WTC11 (cell line): ENCODE data around the gene MED19. TPM values are rescaled to one million over a fixed set of nuclear protein-coding genes. Genes with fewer than 3 reads are reported as not detected.

Experiments used
- ATAC-seq: fragments of 200-7000 bp; cut with Tn5 transposase; 2 replicates; pipeline ENCODE4 v1.10.0; 2021; ENCODE audit warnings: mild to moderate bottlenecking, moderate library complexity
- CTCF ChIA-PET: fragments of 300-600 bp; sonication (Branson Sonifier 250); formaldehyde crosslinking; loops from one replicate; lab custom pipeline; 2021; ENCODE audit warnings: antibody characterized with exemption; lab: Charles Lee
- POLR2A ChIA-PET: fragments of 350-600 bp; sonication (Branson Sonifier 250); formaldehyde crosslinking; loops from one replicate; lab custom pipeline; 2021; ENCODE audit warnings: antibody characterized with exemption; lab: Charles Lee
- DNase-seq: peaks from one replicate; pipeline ENCODE4 v3.0.0; 2021; ENCODE audit warnings: low spot score
- H3K27ac Mint-ChIP-seq: 2 replicates; pipeline ENCODE4 v1.8.0; 2021; ENCODE audit warnings: mixed read lengths
- H3K27me3 Mint-ChIP-seq: 2 replicates; pipeline ENCODE4 v1.8.0; 2021; ENCODE audit warnings: low read depth, mild to moderate bottlenecking, moderate library complexity, mixed read lengths
- H3K36me3 Mint-ChIP-seq: 2 replicates; pipeline ENCODE4 v1.8.0; 2021; ENCODE audit warnings: mixed read lengths
- H3K4me1 Mint-ChIP-seq: 2 replicates; pipeline ENCODE4 v1.8.0; 2022; ENCODE audit warnings: mixed read lengths
- H3K4me3 Mint-ChIP-seq: 2 replicates; pipeline ENCODE4 v1.8.0; 2021; ENCODE audit warnings: mild to moderate bottlenecking, moderate library complexity, mixed read lengths
- H3K9me3 Mint-ChIP-seq: 2 replicates; pipeline ENCODE4 v1.8.0; 2021; ENCODE audit warnings: mixed read lengths
- ATF1 ChIP-seq: sonication (generic); formaldehyde crosslinking; IDR thresholded peaks from 2 replicates; pipeline ENCODE4 v1.8.1; 2023; ENCODE audit warnings: mild to moderate bottlenecking, moderate library complexity, missing genetic modification reagents
- CBFB ChIP-seq: sonication (generic); formaldehyde crosslinking; IDR thresholded peaks from 2 replicates; pipeline ENCODE4 v1.8.1; 2022; ENCODE audit warnings: mild to moderate bottlenecking, low read depth, missing genetic modification reagents
- NR2C2 ChIP-seq: sonication (generic); formaldehyde crosslinking; IDR thresholded peaks from 2 replicates; pipeline ENCODE4 v1.8.0; 2022; ENCODE audit warnings: mild to moderate bottlenecking, missing genetic modification reagents
- SMAD3 ChIP-seq: sonication (generic); formaldehyde crosslinking; IDR thresholded peaks from 2 replicates; pipeline ENCODE4 v1.8.0; 2022; ENCODE audit warnings: missing genetic modification reagents, mild to moderate bottlenecking, borderline replicate concordance
- SP1 ChIP-seq: sonication (generic); formaldehyde crosslinking; conservative IDR thresholded peaks from 2 replicates; pipeline ENCODE4 v1.8.1; 2022; ENCODE audit warnings: missing genetic modification reagents
- TP53 ChIP-seq: sonication (generic); formaldehyde crosslinking; IDR thresholded peaks from 2 replicates; pipeline ENCODE4 v1.8.1; 2023; ENCODE audit warnings: mild to moderate bottlenecking, missing genetic modification reagents
- ZNF121 ChIP-seq: sonication (generic); formaldehyde crosslinking; IDR thresholded peaks from 2 replicates; pipeline ENCODE4 v1.8.0; 2023; ENCODE audit warnings: missing genetic modification reagents
- ZNF219 ChIP-seq: sonication (generic); formaldehyde crosslinking; IDR thresholded peaks from 2 replicates; pipeline ENCODE4 v1.8.0; 2023; ENCODE audit warnings: missing genetic modification reagents, mild to moderate bottlenecking, borderline replicate concordance
- ZNF317 ChIP-seq: sonication (generic); formaldehyde crosslinking; IDR thresholded peaks from 2 replicates; pipeline ENCODE4 v1.8.1; 2023; ENCODE audit warnings: low read depth, mild to moderate bottlenecking, moderate library complexity, missing genetic modification reagents, borderline replicate concordance
- total RNA-seq: library from RNA; stranded (reverse); gene quantifications from 3 replicates; pipeline ENCODE4 v1.2.3, GENCODE V29; 2021
- TF ChIP-seq, protein P1 (sequence below): sonication (generic); formaldehyde crosslinking; IDR thresholded peaks from 2 replicates; pipeline ENCODE4 v1.8.0; 2023; ENCODE audit warnings: mild to moderate bottlenecking, missing genetic modification reagents
- TF ChIP-seq, protein P2 (sequence below): fragments of 200-600 bp; IDR thresholded peaks from 2 replicates; pipeline ENCODE4 v1.8.0; 2022; ENCODE audit warnings: antibody characterized with exemption
- TF ChIP-seq, protein P3 (sequence below): sonication (generic); formaldehyde crosslinking; conservative IDR thresholded peaks from 2 replicates; pipeline ENCODE4 v1.8.1; 2023; ENCODE audit warnings: mild to moderate bottlenecking, low read depth, missing genetic modification reagents, moderate library complexity
- TF ChIP-seq, protein P4 (sequence below): sonication (generic); formaldehyde crosslinking; IDR thresholded peaks from 2 replicates; pipeline ENCODE4 v1.8.1; 2022; ENCODE audit warnings: mild to moderate bottlenecking, missing genetic modification reagents, moderate library complexity, borderline replicate concordance
- TF ChIP-seq, protein P5 (sequence below): sonication (generic); formaldehyde crosslinking; conservative IDR thresholded peaks from 2 replicates; pipeline ENCODE4 v1.8.1; 2022; ENCODE audit warnings: mild to moderate bottlenecking, missing genetic modification reagents

Gene MED19
- total RNA-seq, 1 experiment from 2014 or later: 19.1 TPM

DNA sequence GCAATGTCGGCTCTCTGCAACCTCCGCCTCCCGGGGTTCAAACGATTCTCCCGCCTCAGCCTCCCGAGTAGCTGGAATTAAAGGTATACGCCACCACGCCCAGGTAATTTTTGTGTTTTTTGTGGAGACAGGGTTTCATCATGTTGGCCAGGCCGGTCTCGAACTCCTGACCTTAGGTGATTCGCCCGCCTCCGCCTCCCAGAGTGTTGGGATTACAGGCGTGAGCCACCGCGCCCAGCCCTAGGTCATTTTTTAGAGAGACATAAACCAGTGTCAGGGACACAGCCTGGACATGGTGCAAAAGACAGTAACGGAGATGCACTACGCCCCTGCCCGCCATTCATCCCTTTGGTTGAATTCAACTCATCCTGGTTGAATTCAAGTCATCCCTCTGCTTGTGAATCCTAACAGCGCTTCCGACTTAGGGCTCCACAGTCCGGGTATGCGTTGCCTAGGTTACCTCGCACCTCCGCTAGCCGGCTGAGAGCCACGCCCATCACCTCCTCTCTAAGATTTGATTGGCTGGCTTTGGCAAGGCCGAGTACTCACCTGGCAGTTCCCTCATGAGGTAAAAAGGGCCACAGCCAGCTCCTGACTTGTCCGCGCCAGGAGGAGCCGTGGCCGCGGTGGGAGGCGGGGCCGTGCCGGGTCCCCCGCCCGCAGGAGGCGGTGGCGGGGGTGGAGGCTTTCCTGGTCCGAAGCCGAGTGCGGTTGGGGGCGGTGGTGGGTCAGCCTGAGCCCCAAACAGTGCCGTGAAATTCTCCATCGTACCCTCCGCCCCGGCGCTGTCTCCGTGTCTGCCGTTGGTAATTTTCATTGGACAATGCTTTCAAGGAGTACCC lies at the start of gene MED19 (continued):
- TF ChIP-seq, protein P1, sequence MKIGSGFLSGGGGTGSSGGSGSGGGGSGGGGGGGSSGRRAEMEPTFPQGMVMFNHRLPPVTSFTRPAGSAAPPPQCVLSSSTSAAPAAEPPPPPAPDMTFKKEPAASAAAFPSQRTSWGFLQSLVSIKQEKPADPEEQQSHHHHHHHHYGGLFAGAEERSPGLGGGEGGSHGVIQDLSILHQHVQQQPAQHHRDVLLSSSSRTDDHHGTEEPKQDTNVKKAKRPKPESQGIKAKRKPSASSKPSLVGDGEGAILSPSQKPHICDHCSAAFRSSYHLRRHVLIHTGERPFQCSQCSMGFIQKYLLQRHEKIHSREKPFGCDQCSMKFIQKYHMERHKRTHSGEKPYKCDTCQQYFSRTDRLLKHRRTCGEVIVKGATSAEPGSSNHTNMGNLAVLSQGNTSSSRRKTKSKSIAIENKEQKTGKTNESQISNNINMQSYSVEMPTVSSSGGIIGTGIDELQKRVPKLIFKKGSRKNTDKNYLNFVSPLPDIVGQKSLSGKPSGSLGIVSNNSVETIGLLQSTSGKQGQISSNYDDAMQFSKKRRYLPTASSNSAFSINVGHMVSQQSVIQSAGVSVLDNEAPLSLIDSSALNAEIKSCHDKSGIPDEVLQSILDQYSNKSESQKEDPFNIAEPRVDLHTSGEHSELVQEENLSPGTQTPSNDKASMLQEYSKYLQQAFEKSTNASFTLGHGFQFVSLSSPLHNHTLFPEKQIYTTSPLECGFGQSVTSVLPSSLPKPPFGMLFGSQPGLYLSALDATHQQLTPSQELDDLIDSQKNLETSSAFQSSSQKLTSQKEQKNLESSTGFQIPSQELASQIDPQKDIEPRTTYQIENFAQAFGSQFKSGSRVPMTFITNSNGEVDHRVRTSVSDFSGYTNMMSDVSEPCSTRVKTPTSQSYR: no peak
- no peak for TF ChIP-seq TP53 (CRISPR knock-in tag)
- TF ChIP-seq, protein P2, sequence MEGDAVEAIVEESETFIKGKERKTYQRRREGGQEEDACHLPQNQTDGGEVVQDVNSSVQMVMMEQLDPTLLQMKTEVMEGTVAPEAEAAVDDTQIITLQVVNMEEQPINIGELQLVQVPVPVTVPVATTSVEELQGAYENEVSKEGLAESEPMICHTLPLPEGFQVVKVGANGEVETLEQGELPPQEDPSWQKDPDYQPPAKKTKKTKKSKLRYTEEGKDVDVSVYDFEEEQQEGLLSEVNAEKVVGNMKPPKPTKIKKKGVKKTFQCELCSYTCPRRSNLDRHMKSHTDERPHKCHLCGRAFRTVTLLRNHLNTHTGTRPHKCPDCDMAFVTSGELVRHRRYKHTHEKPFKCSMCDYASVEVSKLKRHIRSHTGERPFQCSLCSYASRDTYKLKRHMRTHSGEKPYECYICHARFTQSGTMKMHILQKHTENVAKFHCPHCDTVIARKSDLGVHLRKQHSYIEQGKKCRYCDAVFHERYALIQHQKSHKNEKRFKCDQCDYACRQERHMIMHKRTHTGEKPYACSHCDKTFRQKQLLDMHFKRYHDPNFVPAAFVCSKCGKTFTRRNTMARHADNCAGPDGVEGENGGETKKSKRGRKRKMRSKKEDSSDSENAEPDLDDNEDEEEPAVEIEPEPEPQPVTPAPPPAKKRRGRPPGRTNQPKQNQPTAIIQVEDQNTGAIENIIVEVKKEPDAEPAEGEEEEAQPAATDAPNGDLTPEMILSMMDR: no peak

DNA sequence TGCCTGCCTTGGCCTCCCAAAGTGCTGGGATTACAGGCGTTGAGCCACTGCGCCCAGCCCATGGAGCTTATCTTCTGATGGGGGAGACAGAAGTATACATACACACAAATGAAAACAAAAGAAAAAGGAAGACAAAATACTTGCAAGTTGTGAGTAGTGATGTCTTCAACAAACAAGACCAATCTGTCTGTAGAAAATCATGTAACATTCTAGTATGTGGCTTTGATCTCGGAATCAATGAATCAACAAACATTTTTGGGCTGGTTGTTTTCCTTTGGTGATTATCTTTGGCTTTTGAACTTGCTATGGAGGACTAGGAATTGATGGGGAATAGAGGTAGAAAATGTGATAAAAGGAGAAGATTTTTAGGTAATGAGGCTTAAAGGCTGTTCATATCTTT lies 46.2 kb upstream of the MED19 start:
- ChIA-PET POLR2A (no interaction called here), CTCF (interaction anchor here (1.4 to 4.4 kb wide), 2 partner anchors 20 to 44 kb away, joined by 3 to 45 read pairs; no protein-coding TSS in a partner anchor)
- H3K4me3 Mint-ChIP-seq: no peak overlapping the region
- no peak for DNase-seq
- H3K27me3 Mint-ChIP-seq: no peaks in the 10 kb centered on the region
- no peak for TF ChIP-seq ATF1 (CRISPR knock-in tag)
- TF ChIP-seq, protein P3, sequence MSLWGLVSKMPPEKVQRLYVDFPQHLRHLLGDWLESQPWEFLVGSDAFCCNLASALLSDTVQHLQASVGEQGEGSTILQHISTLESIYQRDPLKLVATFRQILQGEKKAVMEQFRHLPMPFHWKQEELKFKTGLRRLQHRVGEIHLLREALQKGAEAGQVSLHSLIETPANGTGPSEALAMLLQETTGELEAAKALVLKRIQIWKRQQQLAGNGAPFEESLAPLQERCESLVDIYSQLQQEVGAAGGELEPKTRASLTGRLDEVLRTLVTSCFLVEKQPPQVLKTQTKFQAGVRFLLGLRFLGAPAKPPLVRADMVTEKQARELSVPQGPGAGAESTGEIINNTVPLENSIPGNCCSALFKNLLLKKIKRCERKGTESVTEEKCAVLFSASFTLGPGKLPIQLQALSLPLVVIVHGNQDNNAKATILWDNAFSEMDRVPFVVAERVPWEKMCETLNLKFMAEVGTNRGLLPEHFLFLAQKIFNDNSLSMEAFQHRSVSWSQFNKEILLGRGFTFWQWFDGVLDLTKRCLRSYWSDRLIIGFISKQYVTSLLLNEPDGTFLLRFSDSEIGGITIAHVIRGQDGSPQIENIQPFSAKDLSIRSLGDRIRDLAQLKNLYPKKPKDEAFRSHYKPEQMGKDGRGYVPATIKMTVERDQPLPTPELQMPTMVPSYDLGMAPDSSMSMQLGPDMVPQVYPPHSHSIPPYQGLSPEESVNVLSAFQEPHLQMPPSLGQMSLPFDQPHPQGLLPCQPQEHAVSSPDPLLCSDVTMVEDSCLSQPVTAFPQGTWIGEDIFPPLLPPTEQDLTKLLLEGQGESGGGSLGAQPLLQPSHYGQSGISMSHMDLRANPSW: no peak
- no peak for TF ChIP-seq ZNF121 (CRISPR knock-in tag)
- TF ChIP-seq, protein P4, sequence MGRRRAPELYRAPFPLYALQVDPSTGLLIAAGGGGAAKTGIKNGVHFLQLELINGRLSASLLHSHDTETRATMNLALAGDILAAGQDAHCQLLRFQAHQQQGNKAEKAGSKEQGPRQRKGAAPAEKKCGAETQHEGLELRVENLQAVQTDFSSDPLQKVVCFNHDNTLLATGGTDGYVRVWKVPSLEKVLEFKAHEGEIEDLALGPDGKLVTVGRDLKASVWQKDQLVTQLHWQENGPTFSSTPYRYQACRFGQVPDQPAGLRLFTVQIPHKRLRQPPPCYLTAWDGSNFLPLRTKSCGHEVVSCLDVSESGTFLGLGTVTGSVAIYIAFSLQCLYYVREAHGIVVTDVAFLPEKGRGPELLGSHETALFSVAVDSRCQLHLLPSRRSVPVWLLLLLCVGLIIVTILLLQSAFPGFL (CRISPR knock-in tag): no peak
- no peak for TF ChIP-seq SP1
- TF ChIP-seq, protein P5, sequence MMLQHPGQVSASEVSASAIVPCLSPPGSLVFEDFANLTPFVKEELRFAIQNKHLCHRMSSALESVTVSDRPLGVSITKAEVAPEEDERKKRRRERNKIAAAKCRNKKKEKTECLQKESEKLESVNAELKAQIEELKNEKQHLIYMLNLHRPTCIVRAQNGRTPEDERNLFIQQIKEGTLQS (CRISPR knock-in tag): no peak
- no peak for TF ChIP-seq CBFB (CRISPR knock-in tag)
- no peak for TF ChIP-seq ZNF317
- TF ChIP-seq SMAD3 (CRISPR knock-in tag): no peak
- no peak for TF ChIP-seq NR2C2 (CRISPR knock-in tag)
- no peak for TF ChIP-seq ZNF219 (CRISPR knock-in tag)
- TF ChIP-seq, all 79 proteins: peak for 0
- Mint-ChIP-seq H3K36me3 (peaks cover 7% of the 10 kb centered on the region; the same call in 1 of the 2 replicates), H3K27ac (no peak overlapping the region), H3K9me3 (no peaks in the 10 kb centered on the region), H3K4me1 (peaks cover 4% of the 10 kb centered on the region)
- ATAC-seq: no peak
